ENCODE data around the gene CHD6.

The CHD6 gene

GRCh38 chr20:41627001-41627495, 8.9 kb upstream of the CHD6 start:
- no peak for DNase-seq

- no peak for DNase-seq
These were observed 5.6 kb upstream of the CHD6 start for GRCh38 chr20:41623625-41624375.

- DNase-seq: no peak
These were observed 4.4 kb upstream of the CHD6 start for GRCh38 chr20:41622584-41622983.

- no peak for DNase-seq
These were observed 3.8 kb upstream of the CHD6 start for GRCh38 chr20:41621971-41622370.

- DNase-seq: no peak
These were observed 3.2 kb upstream of the CHD6 start for GRCh38 chr20:41621421-41621820.

GRCh38 chr20:41619360-41620100, 1.4 kb upstream of the CHD6 start:
- no peak for DNase-seq

GRCh38 chr20:41618807-41619311, 682 bp upstream of the CHD6 start:
- peak; percentile 76 for DNase-seq

- peak; percentile 61 for DNase-seq
These were observed 897 bp downstream of the CHD6 start for GRCh38 chr20:41617059-41617901.

GRCh38 chr20:41616228-41616627, 1.9 kb downstream of the CHD6 start:
- DNase-seq: no peak

- no peak for DNase-seq
These were observed 2.5 kb downstream of the CHD6 start for GRCh38 chr20:41615676-41616075.

- DNase-seq: no peak
These were observed 3.1 kb downstream of the CHD6 start for GRCh38 chr20:41615110-41615509.

GRCh38 chr20:41613321-41613720, 4.9 kb downstream of the CHD6 start:
- no peak for DNase-seq

- no peak for DNase-seq
These were observed 8.7 kb downstream of the CHD6 start for GRCh38 chr20:41609474-41609873.

- DNase-seq: no peak
These were observed 9.6 kb downstream of the CHD6 start for GRCh38 chr20:41608606-41609005.

GRCh38 chr20:41607791-41608190, 10.4 kb downstream of the CHD6 start:
- DNase-seq: no peak

GRCh38 chr20:41604002-41604401, 14.2 kb downstream of the CHD6 start:
- no peak for DNase-seq

GRCh38 chr20:41601742-41602141, 16.4 kb downstream of the CHD6 start:
- no peak for DNase-seq

- DNase-seq: no peak
These were observed 17.1 kb downstream of the CHD6 start for GRCh38 chr20:41600926-41601631.

- no peak for DNase-seq
These were observed 18.5 kb downstream of the CHD6 start for GRCh38 chr20:41599699-41600104.

GRCh38 chr20:41598719-41599118, 19.5 kb downstream of the CHD6 start:
- no peak for DNase-seq

- DNase-seq: no peak
These were observed 23.5 kb downstream of the CHD6 start for GRCh38 chr20:41594514-41595322.
